HepG2 (cell line): Measurements from ENCODE around the gene GRAMD1B.

Experiments
- CTCF ChIP-seq: sonication (generic); formaldehyde crosslinking; IDR thresholded peaks from 2 replicates; pipeline ENCODE4 v1.5.0; 2020; ENCODE audit warnings: mild to moderate bottlenecking, missing genetic modification reagents, moderate library complexity
- GATAD2A ChIP-seq: IDR thresholded peaks from 2 replicates; pipeline ENCODE4 v1.6.1; 2016
- MBD4 ChIP-seq: IDR thresholded peaks from 2 replicates; pipeline ENCODE4 v1.6.1; 2012; ENCODE audit warnings: low read length, inconsistent platforms, borderline replicate concordance
- POLR2A ChIP-seq, 2 experiments: IDR thresholded peaks; 2 replicates each; pipeline ENCODE4 v1.6.1; 2011; ENCODE audit warnings: low read depth in 2 of 2, low read length in 2 of 2, mild to moderate bottlenecking in 1 of 2, moderate library complexity in 1 of 2; ENCODE audit not compliant: insufficient read depth in 1 of 2
- POLR2AphosphoS5 ChIP-seq: IDR thresholded peaks from 2 replicates; pipeline ENCODE4 v1.6.1; 2012; ENCODE audit warnings: low read depth, low read length
- REST ChIP-seq, 2 experiments: IDR thresholded peaks; 2 replicates each; pipeline ENCODE4 v1.6.1; 2011 to 2012; ENCODE audit warnings: low read length in 2 of 2, borderline replicate concordance in 1 of 2, low read depth in 1 of 2, mild to moderate bottlenecking in 1 of 2, moderate library complexity in 1 of 2
- ZNF136 ChIP-seq: sonication (generic); formaldehyde crosslinking; IDR thresholded peaks from 2 replicates; pipeline ENCODE4 v1.8.1; 2022; ENCODE audit warnings: low read depth, mild to moderate bottlenecking, moderate library complexity, missing genetic modification reagents
- ZNF407 ChIP-seq: sonication (generic); formaldehyde crosslinking; IDR thresholded peaks from one replicate; pipeline ENCODE4 v1.5.1; 2020; ENCODE audit warnings: mild to moderate bottlenecking, missing genetic modification reagents; ENCODE audit errors: not compliant biosample characterization
- ZNF639 ChIP-seq: conservative IDR thresholded peaks from 2 replicates; pipeline ENCODE4 v1.6.1; 2018; ENCODE audit warnings: missing genetic modification reagents

GRCh38 chr11:123556633-123557032 lies 126.6 kb downstream of the GRAMD1B start:
- no peak for TF ChIP-seq MBD4
- no peak for TF ChIP-seq GATAD2A
- TF ChIP-seq POLR2AphosphoS5 = no peak
- no peak for TF ChIP-seq ZNF136 (CRISPR knock-in tag)
- no peak for TF ChIP-seq CTCF (CRISPR knock-in tag)
- no peak for TF ChIP-seq REST (IDR thresholded peaks at IDR 0.05; ENCODE audit: borderline replicate concordance in 1 of 2, low read depth in 1 of 2, low read length in 2 of 2)
- no peak for TF ChIP-seq ZNF639 (CRISPR knock-in tag)
- no peak for TF ChIP-seq POLR2A (IDR thresholded peaks at IDR 0.05; ENCODE audit: insufficient read depth in 1 of 2, low read depth in 2 of 2, low read length in 2 of 2)
- no peak for TF ChIP-seq ZNF407 (CRISPR knock-in tag)
